ENCODE measurements around the gene EFCC1. TPM values are rescaled to one million over a fixed set of nuclear protein-coding genes. Genes with fewer than 3 reads are reported as not detected.

EFCC1 gene
- total RNA-seq, 1 donor from 2014 or later: not detected

DNA sequence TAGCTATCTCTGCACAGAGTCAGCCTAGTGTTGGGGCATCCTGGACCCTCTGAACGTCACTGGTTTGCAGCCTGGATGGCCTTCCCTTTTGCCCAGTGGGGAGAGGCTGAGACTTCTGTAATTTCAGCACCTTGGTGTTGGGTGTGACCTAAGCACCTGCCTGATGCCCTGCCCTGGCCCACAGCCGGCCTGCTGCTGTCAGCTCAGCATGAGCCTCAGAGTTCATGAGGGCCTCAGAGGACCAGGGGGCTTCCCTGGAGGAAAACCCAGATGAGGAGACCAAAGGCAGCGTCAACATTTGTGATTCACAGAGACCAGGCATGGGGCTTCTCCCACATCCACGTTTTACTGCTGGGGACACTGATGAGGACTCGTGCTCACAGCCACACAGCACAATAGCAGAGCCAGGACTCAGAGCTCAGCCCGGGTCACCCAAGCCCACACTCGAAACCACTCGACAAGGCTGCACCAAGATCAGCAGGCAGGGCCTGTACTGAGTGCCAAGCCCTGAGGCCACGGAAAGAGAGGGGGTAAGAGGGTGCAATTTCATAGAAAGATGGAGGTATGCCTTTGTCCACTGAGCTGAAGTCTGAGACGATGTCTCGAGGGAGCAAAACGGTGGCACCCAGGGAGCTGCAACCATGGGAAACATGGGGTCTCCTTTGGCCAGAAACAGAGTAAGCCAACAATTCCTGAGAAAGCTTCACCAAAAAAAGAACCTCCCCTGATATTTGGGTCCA, 49.6 kb downstream of the EFCC1 start:
- TF ChIP-seq CTCF (IDR thresholded peaks at IDR 0.05; ENCODE audit: insufficient read depth, low read length, poor library complexity, severe bottlenecking): no peak
- Histone ChIP-seq H3K4me3 (ENCODE audit: low read depth, low read length) (no peak overlapping the region), H3K27me3 (ENCODE audit: control insufficient read depth, insufficient read depth, low read length) (peaks cover 20% of the 10 kb centered on the region), H3K36me3 (ENCODE audit: control insufficient read depth, insufficient read depth, low read length) (no peaks in the 10 kb centered on the region)
- no peak for DNase-seq (ENCODE audit: low read depth)

- no peaks in the 10 kb centered on the region for H3K36me3 ChIP-seq (ENCODE audit: control insufficient read depth, insufficient read depth, low read length)
- no peak overlapping the region for H3K4me3 ChIP-seq (ENCODE audit: low read depth, low read length)
- H3K27me3 ChIP-seq (ENCODE audit: control insufficient read depth, insufficient read depth, low read length): peaks cover 13% of the 10 kb centered on the region
- no peak for TF ChIP-seq CTCF (IDR thresholded peaks at IDR 0.05; ENCODE audit: insufficient read depth, low read length, poor library complexity, severe bottlenecking)
- peak; percentile 62 for DNase-seq (ENCODE audit: low read depth)
Measured at GRCh38 chr3:129051871-129052340, 50.8 kb downstream of the EFCC1 start.

DNA sequence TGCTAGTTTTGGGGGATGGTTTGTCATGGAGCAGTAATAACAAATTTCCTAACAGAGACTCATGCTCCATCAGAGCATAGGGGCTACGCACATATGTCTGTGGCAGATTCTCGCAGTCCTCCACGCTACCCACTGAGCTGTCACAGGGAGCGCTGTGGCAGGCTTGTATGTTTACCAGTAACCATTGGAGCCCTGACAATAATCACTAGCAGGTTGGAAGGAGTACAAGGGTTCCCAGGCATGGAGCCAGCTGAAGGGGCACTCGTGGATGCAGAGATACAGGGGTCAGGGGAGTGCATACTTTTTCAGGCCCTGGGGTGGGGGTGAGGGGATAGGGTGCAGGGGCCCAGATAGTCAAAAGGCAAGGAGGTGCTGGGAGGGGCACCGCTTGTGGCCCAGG, 51.6 kb downstream of the EFCC1 start:
- Histone ChIP-seq H3K36me3 (ENCODE audit: control insufficient read depth, insufficient read depth, low read length) (no peaks in the 10 kb centered on the region), H3K4me3 (ENCODE audit: low read depth, low read length) (no peak overlapping the region), H3K27me3 (ENCODE audit: control insufficient read depth, insufficient read depth, low read length) (peaks cover 8% of the 10 kb centered on the region)
- no peak for TF ChIP-seq CTCF (IDR thresholded peaks at IDR 0.05; ENCODE audit: insufficient read depth, low read length, poor library complexity, severe bottlenecking)
- DNase-seq (ENCODE audit: low read depth): no peak

DNA sequence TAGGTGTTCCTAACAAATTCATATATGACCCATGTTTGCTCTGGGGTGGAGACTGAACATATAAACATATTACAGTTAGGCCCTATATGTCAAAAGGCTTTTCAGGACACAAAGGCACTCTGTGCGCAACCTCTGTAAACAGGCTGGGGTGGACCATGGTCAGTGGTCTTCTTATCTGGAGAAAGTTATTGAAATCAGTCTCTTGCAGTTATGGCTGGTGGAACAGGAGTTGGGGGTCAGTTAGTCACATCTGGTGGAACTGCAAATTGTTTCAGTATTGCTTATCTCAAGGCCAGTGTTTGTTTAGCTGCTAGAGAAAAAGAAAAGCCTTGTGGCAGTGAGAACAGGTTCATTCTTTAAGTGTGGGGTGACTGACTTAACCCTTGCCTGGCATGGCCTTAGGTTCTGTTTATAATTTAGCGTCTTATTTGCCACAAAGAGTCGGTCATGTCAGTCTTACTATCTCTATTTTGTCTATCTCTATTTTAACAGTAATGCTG, 53.6 kb downstream of the EFCC1 start:
- no peak for DNase-seq (ENCODE audit: low read depth)
- Histone ChIP-seq H3K36me3 (ENCODE audit: control insufficient read depth, insufficient read depth, low read length) (no peaks in the 10 kb centered on the region), H3K4me3 (ENCODE audit: low read depth, low read length) (no peak overlapping the region), H3K27me3 (ENCODE audit: control insufficient read depth, insufficient read depth, low read length) (peaks cover 15% of the 10 kb centered on the region)
- TF ChIP-seq CTCF (IDR thresholded peaks at IDR 0.05; ENCODE audit: insufficient read depth, low read length, poor library complexity, severe bottlenecking): no peak

- peaks cover 15% of the 10 kb centered on the region for H3K27me3 ChIP-seq (ENCODE audit: control insufficient read depth, insufficient read depth, low read length)
- DNase-seq (ENCODE audit: low read depth): no peak
- TF ChIP-seq CTCF (IDR thresholded peaks at IDR 0.05; ENCODE audit: insufficient read depth, low read length, poor library complexity, severe bottlenecking): no peak
- H3K4me3 ChIP-seq (ENCODE audit: low read depth, low read length): no peak overlapping the region
- H3K36me3 ChIP-seq (ENCODE audit: control insufficient read depth, insufficient read depth, low read length): no peaks in the 10 kb centered on the region
Measured at GRCh38 chr3:129056451-129057173, 55.5 kb downstream of the EFCC1 start.

Data from kidney epithelial cell (primary cell).